Lung (tissue), 12 donors: ENCODE measurements around the gene HECTD4. TPM values are rescaled to one million over a fixed set of nuclear protein-coding genes. Genes with fewer than 3 reads are reported as not detected.

Experiments used
- ATAC-seq: fragments of 200-7000 bp; cut with Tn5 transposase; one replicate; pipeline ENCODE4 v1.9.1; 2020; ENCODE audit warnings: moderate number of reproducible peaks; ENCODE audit not compliant: insufficient read depth, low FRiP score
- DNase-seq, 3 donors: peaks; one replicate each; pipeline ENCODE4 v3.0.0-alpha.2; 2013 to 2017
- H3K27ac ChIP-seq, 2 donors: one replicate each; pipeline ENCODE4 v1.5.1; 2013; ENCODE audit warnings: mild to moderate bottlenecking in 2 of 2, moderate library complexity in 2 of 2, control low read depth in 1 of 2, inconsistent platforms in 1 of 2, low read depth in 1 of 2, low read length in 1 of 2
- H3K27me3 ChIP-seq, 3 donors: one replicate each; pipeline ENCODE4 v1.5.1; 2013; ENCODE audit warnings: low read length in 2 of 3; ENCODE audit not compliant: control insufficient read depth in 3 of 3, insufficient read depth in 3 of 3
- H3K36me3 ChIP-seq, 4 donors: one replicate each; pipeline ENCODE4 v1.5.1; 2013; ENCODE audit warnings: low read length in 4 of 4, mild to moderate bottlenecking in 1 of 4, moderate library complexity in 1 of 4; ENCODE audit not compliant: control insufficient read depth in 4 of 4, insufficient read depth in 4 of 4
- H3K4me1 ChIP-seq, 5 donors: one replicate each; pipeline ENCODE4 v1.5.1; 2013; ENCODE audit warnings: low read length in 5 of 5, mild to moderate bottlenecking in 2 of 5, moderate library complexity in 1 of 5; ENCODE audit not compliant: control insufficient read depth in 5 of 5, insufficient read depth in 5 of 5
- H3K4me3 ChIP-seq: one replicate; pipeline ENCODE4 v1.5.1; 2013; ENCODE audit warnings: mild to moderate bottlenecking, control low read depth, moderate library complexity
- H3K9ac ChIP-seq, 2 donors: one replicate each; pipeline ENCODE4 v1.5.1; 2013; ENCODE audit warnings: low read length in 2 of 2, control low read depth in 1 of 2; ENCODE audit not compliant: insufficient read depth in 1 of 2
- H3K9me3 ChIP-seq, 4 donors: one replicate each; pipeline ENCODE4 v1.5.1; 2013; ENCODE audit warnings: low read length in 3 of 4, mild to moderate bottlenecking in 1 of 4, moderate library complexity in 1 of 4; ENCODE audit not compliant: control insufficient read depth in 4 of 4, insufficient read depth in 3 of 4
- CTCF ChIP-seq: IDR thresholded peaks from 2 replicates; pipeline ENCODE4 v1.5.1; 2012; ENCODE audit warnings: mild to moderate bottlenecking; ENCODE audit errors: control extremely low read depth, extremely low read depth
- WGBS, 2 donors: extraction: QIAGEN DNeasy Blood & Tissue Kit; methylation state at CpG; one replicate each; pipeline ENCODE4 v1.1.7; 2013; 5-methylcytosine and 5-hydroxymethylcytosine counted together
- polyA plus RNA-seq, 2 donors: library from polyadenylated mRNA; stranded (reverse); fragments of 200-250 nt; gene quantifications; one replicate each; pipeline ENCODE4 v1.2.1, GENCODE V29; 2013
- total RNA-seq, 2 donors: library from RNA; depleted of rRNA in 1 of 2; stranded (reverse); fragments of >200 nt in 1 of 2; gene quantifications; one replicate each; pipeline ENCODE4 v1.2.1, GENCODE V29; 2014 to 2021
- donor health status: control.
- donor health status: control.
- donor health status: Bipolar disorder and iron deficiency.
- donor health status: healthy.
- donor health status: DM: yes; HTN: yes; CAD: no.

The HECTD4 gene
- total and polyA plus RNA-seq, 4 donors: 4.5 to 96.5 (median 35.7) TPM

GRCh38 chr12:112421363-112421762, 39.1 kb upstream of the HECTD4 start:
- Histone ChIP-seq H3K36me3 (no peaks in the 10 kb centered on the region), H3K4me1 (peaks cover 4 to 18% (median 6%) of the 10 kb centered on the region in 5 donors), H3K27me3 (no peaks in the 10 kb centered on the region), H3K9me3 (no peaks in the 10 kb centered on the region), H3K9ac (no peak overlapping the region), H3K4me3 (no peak overlapping the region), H3K27ac (no peak overlapping the region)
- TF ChIP-seq CTCF: no peak
- no peak for DNase-seq
- WGBS, 2 donors: 94 to 100% methylated on average over 1 of the region's 1 CpG
- no peak for ATAC-seq

- H3K9me3 ChIP-seq: no peaks in the 10 kb centered on the region
- 80 to 88% methylated on average over 3 of the region's 3 CpGs for WGBS, 2 donors
- H3K27me3 ChIP-seq: no peaks in the 10 kb centered on the region
- ATAC-seq (no peak), DNase-seq (no peak)
- no peak overlapping the region for H3K4me3 ChIP-seq
- no peak overlapping the region for H3K9ac ChIP-seq
- H3K27ac ChIP-seq: no peak overlapping the region
- peaks cover 3 to 18% (median 6%) of the 10 kb centered on the region in 5 donors for H3K4me1 ChIP-seq
- H3K36me3 ChIP-seq: no peaks in the 10 kb centered on the region
- TF ChIP-seq CTCF: no peak
Observed at GRCh38 chr12:112420740-112421139, 38.5 kb upstream of the HECTD4 start.

- no peaks in the 10 kb centered on the region for H3K9me3 ChIP-seq
- no peaks in the 10 kb centered on the region for H3K36me3 ChIP-seq
- peaks cover 2 to 16% (median 6%) of the 10 kb centered on the region in 5 donors for H3K4me1 ChIP-seq
- no peak for TF ChIP-seq CTCF
- H3K9ac ChIP-seq: peak overlapping the region; percentile 82 to 96
- DNase-seq: peak; percentile 74 to 75 (median 74)
- peak; percentile 77 for ATAC-seq
- peak overlapping the region; percentile 71 for H3K4me3 ChIP-seq
- H3K27me3 ChIP-seq: no peaks in the 10 kb centered on the region
- 4 to 5% methylated on average over 25 to 31 of the region's 31 CpGs for WGBS, 2 donors
- peak overlapping the region; percentile 98 to 100 for H3K27ac ChIP-seq
Observed at GRCh38 chr12:112419297-112420133, 37.3 kb upstream of the HECTD4 start.
